ENCODE data around the gene ALS2. TPM values are rescaled to one million over a fixed set of nuclear protein-coding genes. Genes with fewer than 3 reads are reported as not detected.

The ALS2 gene
- total and polyA plus RNA-seq, 2 of the 8 experiments (the other 6 are each of a cell fraction or from before 2014, with no cell fraction given) = 12.1 to 34.5 TPM

DNA sequence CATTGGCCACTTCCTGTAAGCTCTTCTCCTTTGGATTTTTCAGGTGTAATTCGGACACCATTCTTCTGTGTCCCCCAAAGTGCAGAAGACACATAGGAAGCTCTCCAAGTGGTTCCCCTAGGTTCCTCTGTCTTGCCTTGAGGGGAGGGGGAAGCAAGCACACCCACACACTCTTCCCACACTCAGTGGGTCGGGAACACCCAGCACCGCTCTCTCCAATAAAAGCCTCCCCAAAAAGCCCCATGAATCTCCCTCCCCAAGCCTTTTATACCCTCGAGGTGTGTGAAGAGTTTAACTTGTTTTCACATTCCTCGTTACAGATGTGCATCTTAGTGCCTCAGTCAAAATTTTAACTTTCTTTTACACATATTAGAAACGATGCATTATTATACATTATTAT, 127.5 kb downstream of the ALS2 start (continued):
- TF ChIP-seq CHD7 (IDR thresholded peaks at IDR 0.05; ENCODE audit: insufficient replicate concordance, low read length) (no peak), GTF2F1 (IDR thresholded peaks at IDR 0.05; ENCODE audit: borderline replicate concordance, low read depth, low read length) (no peak), ZNF274 (IDR thresholded peaks at IDR 0.05; ENCODE audit: borderline replicate concordance, extremely low read depth, low read length) (no peak), CEBPB (IDR thresholded peaks at IDR 0.05; ENCODE audit: low read depth, low read length) (no peak), SRF (IDR thresholded peaks at IDR 0.05; ENCODE audit: low read depth, low read length) (no peak), TCF12 (IDR thresholded peaks at IDR 0.05; ENCODE audit: low read depth, low read length) (no peak), ASH2L (IDR thresholded peaks at IDR 0.05; ENCODE audit: low read length) (no peak), TAF1 (IDR thresholded peaks at IDR 0.05; ENCODE audit: low read depth, low read length) (no peak), CBX8 (IDR thresholded peaks at IDR 0.05; ENCODE audit: borderline replicate concordance, low read depth, low read length) (no peak), HDAC6 (IDR thresholded peaks at IDR 0.05; ENCODE audit: low read depth, low read length) (no peak), KDM1A (IDR thresholded peaks at IDR 0.05; ENCODE audit: borderline replicate concordance, low read length) (no peak)

Measured in H1 (cell line).